Activated T-helper 2 cell treated with anti-CD3 and anti-CD28 coated beads, Interferon-gamma antibody, Interleukin-2, Interleukin-4, amounts not matched to agents 10 μg/mL and 5 μg/mL and 100 μg/mL, durations not matched to agents 14 hours and 24 hours and 36 hours (primary cell): Measurements from ENCODE around the gene STN1. TPM values are rescaled to one million over a fixed set of nuclear protein-coding genes. Genes with fewer than 3 reads are reported as not detected.
"Not testable (repeated sequence)": the region's sequence is repeated elsewhere in the genome, so short reads cannot be mapped to it uniquely, and the experiment has no call there.

Source experiments
- DNase-seq: peaks from one replicate; pipeline ENCODE4 v3.0.0; 2021; ENCODE audit warnings: low spot score
- H3K27ac Mint-ChIP-seq: one replicate; pipeline ENCODE4 v1.8.0; 2021; ENCODE audit warnings: mixed read lengths
- H3K27me3 Mint-ChIP-seq: one replicate; pipeline ENCODE4 v1.8.0; 2021; ENCODE audit warnings: low read depth, mixed read lengths
- H3K36me3 Mint-ChIP-seq: one replicate; pipeline ENCODE4 v1.8.0; 2021; ENCODE audit warnings: low read depth, mixed read lengths
- H3K4me1 Mint-ChIP-seq: one replicate; pipeline ENCODE4 v1.8.0; 2021; ENCODE audit warnings: low read depth, mixed read lengths
- H3K4me3 Mint-ChIP-seq: one replicate; pipeline ENCODE4 v1.8.0; 2021; ENCODE audit warnings: low read depth, mild to moderate bottlenecking, moderate library complexity, mixed read lengths
- H3K9me3 Mint-ChIP-seq: one replicate; pipeline ENCODE4 v1.8.0; 2021; ENCODE audit warnings: mixed read lengths
- intact Hi-C: fragments of 100-400 bp; cut with micrococcal nuclease; formaldehyde crosslinking; loops from one replicate; pipeline ENCODE4 v1.15.1; 2023
- total RNA-seq: library from RNA; stranded (reverse); gene quantifications from 2 replicates; pipeline ENCODE4 v1.2.3, GENCODE V29; 2022

The STN1 gene
- total RNA-seq, 1 donor from 2014 or later: 21.7 TPM

GRCh38 chr10:103853428-103854264, 64.3 kb downstream of the STN1 start:
- DNase-seq: no peak
- intact Hi-C loops: loop anchor here (5.0 kb wide), 1 partner anchor 51 kb away; no protein-coding TSS in a partner anchor
- H3K9me3 Mint-ChIP-seq: no peaks in the 10 kb centered on the region
- no peaks in the 10 kb centered on the region for H3K36me3 Mint-ChIP-seq
- peak overlapping the region; percentile 37 for H3K4me3 Mint-ChIP-seq
- peaks cover 9% of the 10 kb centered on the region for H3K4me1 Mint-ChIP-seq
- no peak overlapping the region for H3K27ac Mint-ChIP-seq
- peaks cover 71% of the 10 kb centered on the region for H3K27me3 Mint-ChIP-seq

- Mint-ChIP-seq H3K36me3 (no peaks in the 10 kb centered on the region), H3K27ac (no peak overlapping the region), H3K27me3 (peaks cover 74% of the 10 kb centered on the region), H3K4me1 (peaks cover 12% of the 10 kb centered on the region), H3K9me3 (no peaks in the 10 kb centered on the region), H3K4me3 (no peak overlapping the region)
- intact Hi-C loops: loop anchor here (5.0 kb wide), 1 partner anchor 51 kb away; no protein-coding TSS in a partner anchor
- no peak for DNase-seq
Measured at GRCh38 chr10:103852856-103853255, 65.1 kb downstream of the STN1 start.

GRCh38 chr10:103852189-103852711, 65.7 kb downstream of the STN1 start:
- Mint-ChIP-seq H3K4me1 (peaks cover 12% of the 10 kb centered on the region), H3K36me3 (no peaks in the 10 kb centered on the region), H3K4me3 (no peak overlapping the region), H3K9me3 (no peaks in the 10 kb centered on the region), H3K27me3 (peaks cover 68% of the 10 kb centered on the region), H3K27ac (no peak overlapping the region)
- intact Hi-C loops: loop anchor here (5.0 kb wide), 1 partner anchor 50 kb away; no protein-coding TSS in a partner anchor
- no peak for DNase-seq

- H3K4me3 Mint-ChIP-seq: no peak overlapping the region
- no peaks in the 10 kb centered on the region for H3K36me3 Mint-ChIP-seq
- H3K4me1 Mint-ChIP-seq: peaks cover 14% of the 10 kb centered on the region
- H3K27me3 Mint-ChIP-seq: peaks cover 59% of the 10 kb centered on the region
- no peak overlapping the region for H3K27ac Mint-ChIP-seq
- no peaks in the 10 kb centered on the region for H3K9me3 Mint-ChIP-seq
- DNase-seq: no peak
- intact Hi-C loops: loop anchor here (5.0 kb wide), 1 partner anchor 49 kb away; no protein-coding TSS in a partner anchor
Measured at GRCh38 chr10:103851261-103851660, 66.7 kb downstream of the STN1 start.

GRCh38 chr10:103850572-103850895, 67.5 kb downstream of the STN1 start:
- Mint-ChIP-seq H3K9me3 (no peaks in the 10 kb centered on the region), H3K27ac (no peak overlapping the region), H3K4me3 (no peak overlapping the region), H3K27me3 (peaks cover 54% of the 10 kb centered on the region), H3K36me3 (no peaks in the 10 kb centered on the region), H3K4me1 (peaks cover 22% of the 10 kb centered on the region)
- intact Hi-C loops: loop anchor here (5.0 kb wide), 1 partner anchor 48 kb away; no protein-coding TSS in a partner anchor
- no peak for DNase-seq

GRCh38 chr10:103849880-103850571, 68.0 kb downstream of the STN1 start:
- H3K4me3 Mint-ChIP-seq: no peak overlapping the region
- DNase-seq: no peak
- no peaks in the 10 kb centered on the region for H3K9me3 Mint-ChIP-seq
- H3K36me3 Mint-ChIP-seq: no peaks in the 10 kb centered on the region
- H3K27me3 Mint-ChIP-seq: peaks cover 54% of the 10 kb centered on the region
- no peak overlapping the region for H3K27ac Mint-ChIP-seq
- H3K4me1 Mint-ChIP-seq: peaks cover 22% of the 10 kb centered on the region
- intact Hi-C loops: loop anchor here (5.0 kb wide), 1 partner anchor 48 kb away; no protein-coding TSS in a partner anchor

GRCh38 chr10:103849212-103849877, 68.6 kb downstream of the STN1 start:
- Mint-ChIP-seq H3K27me3 (peaks cover 49% of the 10 kb centered on the region), H3K4me3 (no peak overlapping the region), H3K4me1 (peaks cover 20% of the 10 kb centered on the region), H3K27ac (no peak overlapping the region), H3K9me3 (no peaks in the 10 kb centered on the region), H3K36me3 (no peaks in the 10 kb centered on the region)
- no peak for DNase-seq
- intact Hi-C loops: no loop called here

GRCh38 chr10:103847909-103848468, 70.0 kb downstream of the STN1 start:
- Mint-ChIP-seq H3K9me3 (no peaks in the 10 kb centered on the region), H3K4me3 (no peak overlapping the region), H3K36me3 (no peaks in the 10 kb centered on the region), H3K27me3 (peaks cover 36% of the 10 kb centered on the region), H3K4me1 (peaks cover 17% of the 10 kb centered on the region), H3K27ac (no peak overlapping the region)
- intact Hi-C loops: no loop called here
- no peak for DNase-seq

- Mint-ChIP-seq H3K4me3 (no peak overlapping the region), H3K4me1 (peaks cover 17% of the 10 kb centered on the region), H3K36me3 (no peaks in the 10 kb centered on the region), H3K27me3 (peaks cover 29% of the 10 kb centered on the region), H3K9me3 (no peaks in the 10 kb centered on the region), H3K27ac (no peak overlapping the region)
- no peak for DNase-seq
- intact Hi-C loops: no loop called here
Measured at GRCh38 chr10:103847346-103847745, 70.6 kb downstream of the STN1 start.

GRCh38 chr10:103845972-103846371, 72.0 kb downstream of the STN1 start:
- Mint-ChIP-seq H3K36me3 (no peaks in the 10 kb centered on the region), H3K27ac (no peak overlapping the region), H3K9me3 (no peaks in the 10 kb centered on the region), H3K27me3 (peaks cover 22% of the 10 kb centered on the region), H3K4me3 (no peak overlapping the region), H3K4me1 (peaks cover 17% of the 10 kb centered on the region)
- peak; percentile 38 for DNase-seq
- intact Hi-C loops: no loop called here

GRCh38 chr10:103845346-103845745, 72.6 kb downstream of the STN1 start:
- Mint-ChIP-seq H3K27me3 (peaks cover 16% of the 10 kb centered on the region), H3K4me1 (peaks cover 17% of the 10 kb centered on the region)
- H3K36me3 Mint-ChIP-seq, H3K4me3 Mint-ChIP-seq, H3K27ac Mint-ChIP-seq, H3K9me3 Mint-ChIP-seq, intact Hi-C loops, DNase-seq: not testable (repeated sequence)

GRCh38 chr10:103843854-103844570, 74.0 kb downstream of the STN1 start:
- no peak overlapping the region for H3K27ac Mint-ChIP-seq
- H3K36me3 Mint-ChIP-seq: no peaks in the 10 kb centered on the region
- no peak for DNase-seq
- H3K4me3 Mint-ChIP-seq: no peak overlapping the region
- intact Hi-C loops: no loop called here
- peaks cover 17% of the 10 kb centered on the region for H3K4me1 Mint-ChIP-seq
- H3K9me3 Mint-ChIP-seq: no peaks in the 10 kb centered on the region
- H3K27me3 Mint-ChIP-seq: peaks cover 6% of the 10 kb centered on the region
